ENCODE results near the gene ZNF385C. TPM values are rescaled to one million over a fixed set of nuclear protein-coding genes. Genes with fewer than 3 reads are reported as not detected.
"Not testable (repeated sequence)": the region's sequence is repeated elsewhere in the genome, so short reads cannot be mapped to it uniquely, and the experiment has no call there.

Gene ZNF385C
- total and polyA plus RNA-seq, 2 donors = 0.65 to 1.2 TPM

DNA sequence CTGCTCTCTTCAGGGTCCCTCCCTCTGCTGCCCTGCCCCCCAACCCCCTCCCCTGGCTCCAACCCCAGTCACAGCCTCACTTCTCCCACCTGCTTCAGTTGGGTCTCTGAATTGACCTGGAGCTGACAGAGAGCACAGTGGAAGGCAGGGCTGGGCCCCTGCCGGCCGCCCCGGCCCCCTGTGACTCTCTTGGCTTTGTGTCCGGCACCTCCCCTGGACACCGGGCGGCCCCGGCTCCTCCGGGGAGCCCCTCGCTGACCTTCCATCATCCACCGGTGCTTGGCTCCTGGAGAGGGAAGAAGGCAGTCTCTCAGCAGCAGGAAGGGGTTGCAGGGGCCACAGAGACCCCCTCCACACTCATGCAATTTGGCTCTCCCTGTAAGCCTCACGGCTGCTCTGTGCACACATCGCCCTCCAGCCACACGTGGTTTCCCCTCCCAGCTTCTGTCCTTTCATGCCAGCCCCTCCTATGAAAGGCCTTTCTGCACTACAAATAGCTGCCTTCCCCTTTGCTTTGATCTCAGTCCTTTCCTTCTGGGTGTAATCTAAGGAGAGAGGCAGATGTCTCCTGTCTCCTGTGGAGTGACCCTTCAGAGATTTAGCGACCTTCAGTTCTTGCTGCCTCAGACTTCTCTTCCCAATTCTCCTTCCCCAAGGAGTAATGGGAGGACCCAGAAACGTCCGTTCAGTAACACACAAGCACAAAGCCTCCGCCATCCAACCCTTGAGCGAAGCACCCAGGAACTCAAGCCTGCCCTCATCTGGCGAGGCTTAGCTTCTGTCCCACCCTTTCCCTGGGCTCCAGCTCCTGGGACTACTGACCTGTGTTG is 70.1 kb downstream of the ZNF385C start:
- DNase-seq (ENCODE audit: extremely low spot score) = no peak
- no peak overlapping the region for H3K27ac ChIP-seq (ENCODE audit: low read depth)
- 47% methylated on average over 19 of the region's 19 CpGs for whole genome bisulfite sequencing
- no peaks in the 10 kb centered on the region for H3K4me1 ChIP-seq (ENCODE audit: insufficient read depth)
- no peaks in the 10 kb centered on the region for H3K36me3 ChIP-seq (ENCODE audit: insufficient read depth)
- no peak overlapping the region for H3K4me3 ChIP-seq (ENCODE audit: low read depth, low read length)

DNA sequence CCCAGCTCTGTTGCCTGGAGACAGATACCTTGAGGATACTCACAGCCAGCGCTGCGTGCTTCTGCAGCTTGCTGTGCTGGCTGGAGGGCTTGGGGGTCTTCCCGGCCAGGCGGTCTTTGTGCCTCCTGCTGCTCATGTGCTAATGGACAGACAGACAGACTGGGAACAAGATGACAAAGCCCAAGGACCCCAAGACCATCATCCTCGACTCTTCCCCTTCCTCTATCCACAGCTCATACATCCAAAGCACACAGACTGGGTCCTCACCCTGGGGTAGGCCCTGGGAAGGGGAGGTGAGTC is 70.7 kb downstream of the ZNF385C start:
- Histone ChIP-seq H3K36me3 (ENCODE audit: insufficient read depth) (peaks cover 1% of the 10 kb centered on the region), H3K4me1 (ENCODE audit: insufficient read depth) (no peaks in the 10 kb centered on the region), H3K4me3 (ENCODE audit: low read depth, low read length) (no peak overlapping the region), H3K27ac (ENCODE audit: low read depth) (no peak overlapping the region)
- 41% methylated on average over 5 of the region's 5 CpGs for WGBS
- DNase-seq (ENCODE audit: extremely low spot score) = no peak

DNA sequence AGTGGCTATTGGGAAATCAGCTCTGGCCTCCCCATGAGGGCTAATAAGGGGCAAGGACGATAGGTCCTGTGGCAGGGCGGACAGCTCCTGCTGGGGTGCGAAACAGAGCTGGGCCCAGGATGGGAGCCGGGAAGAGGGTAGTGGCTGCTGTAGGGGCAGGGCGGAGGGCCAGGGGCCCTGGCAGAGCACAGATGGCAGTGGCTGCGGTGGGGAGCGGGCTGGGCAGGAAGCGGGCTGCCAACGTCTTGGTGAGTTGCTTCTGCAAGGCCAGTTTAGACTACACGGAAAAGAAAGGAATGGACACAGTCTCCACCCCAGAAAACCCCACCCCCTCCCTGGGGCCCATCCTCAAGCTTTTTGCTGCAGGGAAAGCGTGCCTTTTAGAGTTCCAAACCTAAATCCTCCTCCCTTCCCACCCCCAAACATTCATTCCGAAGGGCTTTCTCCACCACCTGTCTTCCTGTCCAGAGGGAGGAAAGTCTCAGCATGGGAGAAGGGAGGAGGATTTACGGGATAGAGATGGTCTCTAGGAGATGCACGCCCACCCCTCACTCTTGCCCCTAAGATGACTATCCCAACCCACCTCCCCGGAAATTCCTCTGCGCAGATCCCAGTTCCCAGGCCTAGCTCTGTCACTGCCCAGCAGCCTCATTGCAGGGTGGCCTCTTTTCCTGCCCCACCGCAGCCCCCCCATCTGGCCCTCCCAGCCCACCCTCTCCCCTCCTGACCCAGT is 71.2 kb downstream of the ZNF385C start:
- no peak for DNase-seq (ENCODE audit: extremely low spot score)
- Histone ChIP-seq H3K27ac (ENCODE audit: low read depth) (no peak overlapping the region), H3K4me1 (ENCODE audit: insufficient read depth) (no peaks in the 10 kb centered on the region), H3K4me3 (ENCODE audit: low read depth, low read length) (no peak overlapping the region), H3K36me3 (ENCODE audit: insufficient read depth) (peaks cover 3% of the 10 kb centered on the region)
- WGBS = 27% methylated on average over 17 of the region's 17 CpGs

DNA sequence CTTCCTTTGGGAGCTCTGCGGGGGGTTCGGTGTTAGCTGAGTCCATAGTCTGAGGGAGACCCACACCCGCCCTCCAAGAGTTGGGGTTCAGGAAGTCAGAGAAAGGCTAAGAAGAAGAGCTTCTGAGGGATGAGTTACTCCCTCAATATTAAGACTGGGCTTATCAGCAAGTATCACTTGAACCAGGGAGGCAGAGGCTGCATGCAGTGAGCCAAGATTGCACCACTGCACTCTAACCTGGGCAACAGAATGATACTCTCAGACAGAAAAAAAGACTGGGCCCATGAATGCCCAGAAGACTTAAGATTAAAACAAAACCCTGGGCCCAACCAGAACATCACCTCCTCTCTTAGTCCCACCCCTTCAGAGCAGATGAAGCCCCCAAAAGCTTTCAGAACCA is 72.3 kb downstream of the ZNF385C start:
- Histone ChIP-seq H3K4me3 (ENCODE audit: low read depth, low read length) (no peak overlapping the region), H3K4me1 (ENCODE audit: insufficient read depth) (no peaks in the 10 kb centered on the region), H3K27ac (ENCODE audit: low read depth) (no peak overlapping the region), H3K36me3 (ENCODE audit: insufficient read depth) (peaks cover 3% of the 10 kb centered on the region)
- DNase-seq (ENCODE audit: extremely low spot score) = no peak
- 97% methylated on average over 3 of the region's 3 CpGs for WGBS

DNA sequence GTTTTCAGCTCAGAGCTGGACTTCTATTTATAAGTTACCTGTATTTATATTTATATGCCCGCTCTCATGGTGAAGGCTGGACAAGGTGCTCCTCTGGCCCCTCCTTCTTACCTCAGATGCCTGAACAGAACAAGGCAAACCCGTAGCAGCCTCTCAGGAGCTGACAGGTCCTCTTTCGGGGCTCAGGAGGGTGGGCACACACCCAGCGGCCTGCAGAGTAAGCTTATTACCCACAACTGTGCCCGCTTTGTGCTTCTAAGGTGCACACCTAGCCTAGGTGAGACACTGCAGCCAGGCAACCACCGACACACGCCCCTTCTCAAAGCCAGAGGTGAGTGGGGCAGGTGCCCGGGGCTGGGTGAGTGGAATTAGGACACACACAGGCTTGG is 73.1 kb downstream of the ZNF385C start:
- Histone ChIP-seq H3K27ac (ENCODE audit: low read depth) (no peak overlapping the region), H3K36me3 (ENCODE audit: insufficient read depth) (peaks cover 3% of the 10 kb centered on the region), H3K4me1 (ENCODE audit: insufficient read depth) (no peaks in the 10 kb centered on the region), H3K4me3 (ENCODE audit: low read depth, low read length) (no peak overlapping the region)
- WGBS = 64% methylated on average over 8 of the region's 8 CpGs
- DNase-seq (ENCODE audit: extremely low spot score) = no peak

DNA sequence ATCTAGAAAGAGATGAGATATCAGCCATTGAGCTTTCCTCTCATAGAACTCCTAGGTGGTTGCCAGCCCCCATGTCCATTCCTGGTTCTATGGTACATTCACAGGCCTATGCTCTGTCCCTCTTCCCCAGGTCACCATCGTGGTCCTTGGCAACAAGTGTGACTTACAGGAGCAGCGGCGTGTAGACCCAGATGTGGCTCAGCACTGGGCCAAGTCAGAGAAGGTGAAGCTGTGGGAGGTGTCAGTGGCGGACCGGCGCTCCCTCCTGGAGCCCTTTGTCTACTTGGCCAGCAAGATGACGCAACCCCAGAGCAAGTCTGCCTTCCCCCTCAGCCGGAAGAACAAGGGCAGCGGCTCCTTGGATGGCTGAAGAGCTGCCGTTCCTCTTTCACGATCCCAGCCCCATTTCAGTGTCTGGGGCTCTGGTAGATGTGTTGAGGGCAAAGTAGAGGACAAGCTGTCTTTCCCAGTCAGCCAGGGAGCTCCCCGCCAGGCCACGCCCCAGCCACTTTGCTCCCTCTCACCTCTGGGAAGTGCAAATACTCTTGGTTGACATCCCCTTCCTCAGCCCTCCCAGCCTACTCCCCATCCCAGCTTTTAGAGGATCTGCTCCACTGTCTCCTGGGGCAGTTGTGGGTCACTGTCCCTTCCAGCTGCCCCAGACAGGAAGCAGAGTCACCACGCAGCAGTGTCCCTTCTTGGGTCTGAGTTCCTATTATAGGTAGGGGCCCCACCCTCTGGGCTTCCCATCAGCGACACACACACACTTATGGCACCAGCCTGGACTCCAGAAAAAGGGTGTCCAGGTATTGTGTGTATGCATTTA is 74.5 kb downstream of the ZNF385C start:
- H3K4me1 ChIP-seq (ENCODE audit: insufficient read depth) = no peaks in the 10 kb centered on the region
- 80% methylated on average over 15 of the region's 15 CpGs for WGBS
- H3K27ac ChIP-seq (ENCODE audit: low read depth) = no peak overlapping the region
- H3K4me3 ChIP-seq (ENCODE audit: low read depth, low read length) = no peak overlapping the region
- peaks cover 3% of the 10 kb centered on the region for H3K36me3 ChIP-seq (ENCODE audit: insufficient read depth)
- no peak for DNase-seq (ENCODE audit: extremely low spot score)

DNA sequence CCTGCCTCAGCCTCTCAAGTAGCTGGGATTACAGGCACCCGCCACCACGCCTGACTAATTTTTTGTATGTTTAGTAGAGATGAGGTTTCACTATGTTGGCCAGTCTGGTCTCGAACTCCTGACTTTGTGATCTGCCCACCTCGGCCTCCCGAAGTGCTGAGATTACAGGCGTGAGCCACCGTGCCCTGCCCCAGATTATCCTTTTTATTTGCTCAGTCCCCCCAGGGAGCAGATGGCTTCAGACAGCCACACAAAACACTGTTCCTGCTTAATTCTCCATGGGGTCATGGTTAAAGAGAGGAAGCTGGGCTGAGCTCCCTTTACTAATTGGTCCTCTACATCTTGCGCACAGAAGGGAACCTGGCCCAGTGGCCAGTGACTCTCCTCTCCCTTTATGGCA is 77.4 kb downstream of the ZNF385C start:
- DNase-seq (ENCODE audit: extremely low spot score); H3K36me3 ChIP-seq (ENCODE audit: insufficient read depth); H3K4me1 ChIP-seq (ENCODE audit: insufficient read depth); H3K27ac ChIP-seq (ENCODE audit: low read depth); H3K4me3 ChIP-seq (ENCODE audit: low read depth, low read length): not testable (repeated sequence)
- 74% methylated on average over 8 of the region's 8 CpGs for WGBS

DNA sequence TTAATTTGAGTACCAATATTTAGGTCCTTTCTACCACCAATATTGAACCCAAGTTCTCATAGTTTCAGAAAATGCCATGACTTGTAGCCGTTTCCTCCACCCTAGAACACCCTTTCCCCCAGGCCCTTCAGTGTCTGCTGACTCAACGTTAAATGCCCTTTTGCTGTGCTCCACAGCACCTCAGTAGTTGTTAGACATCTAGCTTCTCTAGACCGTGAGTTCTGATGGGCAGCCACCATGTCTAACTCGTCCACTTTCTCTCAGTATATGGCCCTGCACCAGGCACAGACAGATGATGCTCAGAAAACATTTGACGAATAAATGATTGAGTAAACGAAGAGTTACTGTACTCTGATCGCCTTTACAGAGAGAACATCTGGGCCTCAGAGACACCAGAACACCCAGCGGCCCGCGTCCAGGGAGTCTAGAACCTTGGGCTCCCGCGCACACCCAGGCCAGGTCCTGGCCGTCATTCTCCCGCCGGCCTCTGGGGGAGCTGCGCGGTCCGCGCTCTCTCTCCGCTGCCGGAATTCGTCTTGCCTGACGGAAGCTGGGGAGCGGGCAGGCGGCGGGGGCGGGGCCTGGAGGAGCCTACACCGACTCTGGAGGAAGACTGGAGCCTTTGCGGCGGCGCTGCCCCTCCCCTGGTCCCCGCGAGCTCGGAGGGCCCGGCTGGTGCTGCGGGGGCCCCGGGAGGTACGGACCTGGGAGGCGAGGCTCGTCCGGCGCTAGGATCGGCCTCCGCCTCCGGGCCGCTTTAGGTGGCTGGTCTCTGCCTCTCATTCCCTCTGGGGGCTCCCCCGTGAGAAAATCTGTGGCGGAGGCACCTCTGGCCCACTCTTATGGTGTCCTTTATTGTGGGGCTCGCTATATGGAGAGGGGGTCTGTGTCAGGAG is 78.5 kb downstream of the ZNF385C start, which contains the start of gene NKIRAS2:
Gene NKIRAS2, plus strand, starts transcription at position 582 of the 896 bp plus-strand sequence. CDS start 1,488 bp downstream, outside the sequence.
- WGBS = 6% methylated on average over 49 of the region's 49 CpGs
- H3K36me3 ChIP-seq (ENCODE audit: insufficient read depth) = peaks cover 3% of the 10 kb centered on the region
- H3K4me3 ChIP-seq (ENCODE audit: low read depth, low read length) = peak within 1 kb of the TSS; percentile 96
- peak within 1 kb of the TSS; percentile 82 for H3K27ac ChIP-seq (ENCODE audit: low read depth)
- H3K4me1 ChIP-seq (ENCODE audit: insufficient read depth) = no peaks in the 10 kb centered on the region
- peak; percentile 54 for DNase-seq (ENCODE audit: extremely low spot score)

DNA sequence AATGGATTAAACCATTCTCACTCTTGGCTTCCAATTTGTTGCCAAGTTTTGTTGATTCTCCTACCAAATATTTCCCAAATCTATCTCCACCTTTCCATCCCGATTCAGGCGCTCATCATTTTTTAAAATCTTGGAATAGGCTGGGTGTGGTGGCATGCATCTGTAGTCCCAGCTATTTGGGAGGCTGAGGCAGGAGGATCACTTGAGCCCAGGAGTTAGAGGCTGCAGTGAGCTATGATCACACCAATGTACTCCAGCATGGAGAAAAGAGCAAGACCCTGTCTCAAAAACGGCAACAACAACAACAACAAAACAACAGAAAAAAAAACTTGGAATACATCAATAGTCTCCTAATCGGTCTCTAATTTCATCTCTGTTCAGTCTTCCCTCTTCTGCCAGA is 79.3 kb downstream of the ZNF385C start:
- no peaks in the 10 kb centered on the region for H3K4me1 ChIP-seq (ENCODE audit: insufficient read depth)
- H3K4me3 ChIP-seq (ENCODE audit: low read depth, low read length) = no peak overlapping the region
- H3K36me3 ChIP-seq (ENCODE audit: insufficient read depth) = peaks cover 3% of the 10 kb centered on the region
- DNase-seq (ENCODE audit: extremely low spot score) = no peak
- 93% methylated on average over 4 of the region's 4 CpGs for WGBS
- H3K27ac ChIP-seq (ENCODE audit: low read depth) = no peak overlapping the region

DNA sequence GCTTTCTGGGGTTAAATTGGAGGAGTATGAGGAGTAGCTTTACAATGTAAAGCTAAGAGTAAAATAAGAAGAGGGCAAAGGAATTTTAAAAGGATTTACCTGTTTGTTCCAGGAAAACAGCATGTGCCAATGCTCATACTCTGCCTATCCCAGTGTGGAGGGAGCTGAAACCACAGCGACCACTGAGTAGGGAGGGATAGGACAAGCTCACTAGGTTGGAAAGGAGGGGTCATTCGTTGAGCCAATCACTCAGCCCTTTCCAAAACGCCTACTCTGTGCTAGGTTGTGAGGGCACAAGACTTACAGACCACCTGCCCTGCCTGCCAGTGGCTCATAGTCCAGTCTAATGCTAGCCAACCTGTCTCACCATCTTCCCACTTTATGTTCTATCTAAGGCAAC is 79.9 kb downstream of the ZNF385C start:
- Histone ChIP-seq H3K36me3 (ENCODE audit: insufficient read depth) (peaks cover 3% of the 10 kb centered on the region), H3K4me1 (ENCODE audit: insufficient read depth) (no peaks in the 10 kb centered on the region), H3K27ac (ENCODE audit: low read depth) (no peak overlapping the region), H3K4me3 (ENCODE audit: low read depth, low read length) (peak overlapping the region; percentile 87)
- 21% methylated on average over 3 of the region's 3 CpGs for WGBS
- no peak for DNase-seq (ENCODE audit: extremely low spot score)

DNA sequence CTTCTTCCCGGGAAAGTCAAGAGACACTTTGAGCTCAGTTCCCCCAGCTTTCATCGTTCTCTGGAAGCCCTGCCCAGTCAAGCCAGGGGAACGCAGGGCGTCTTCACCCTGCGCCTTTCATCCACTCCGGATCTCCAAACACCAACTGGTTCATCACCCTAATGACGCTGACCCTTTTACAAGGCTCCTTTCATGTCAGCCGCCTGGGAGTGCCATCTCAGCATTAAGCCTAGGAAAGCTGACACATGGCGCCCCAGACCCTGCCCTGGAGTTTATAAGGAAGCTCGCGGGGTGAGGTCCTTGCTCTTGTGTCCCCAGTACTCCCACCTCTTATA is 80.4 kb downstream of the ZNF385C start:
- 2% methylated on average over 11 of the region's 11 CpGs for WGBS
- no peak for DNase-seq (ENCODE audit: extremely low spot score)
- Histone ChIP-seq H3K4me1 (ENCODE audit: insufficient read depth) (no peaks in the 10 kb centered on the region), H3K36me3 (ENCODE audit: insufficient read depth) (peaks cover 3% of the 10 kb centered on the region), H3K4me3 (ENCODE audit: low read depth, low read length) (peak overlapping the region; percentile 87), H3K27ac (ENCODE audit: low read depth) (peak overlapping the region; percentile 88)

DNA sequence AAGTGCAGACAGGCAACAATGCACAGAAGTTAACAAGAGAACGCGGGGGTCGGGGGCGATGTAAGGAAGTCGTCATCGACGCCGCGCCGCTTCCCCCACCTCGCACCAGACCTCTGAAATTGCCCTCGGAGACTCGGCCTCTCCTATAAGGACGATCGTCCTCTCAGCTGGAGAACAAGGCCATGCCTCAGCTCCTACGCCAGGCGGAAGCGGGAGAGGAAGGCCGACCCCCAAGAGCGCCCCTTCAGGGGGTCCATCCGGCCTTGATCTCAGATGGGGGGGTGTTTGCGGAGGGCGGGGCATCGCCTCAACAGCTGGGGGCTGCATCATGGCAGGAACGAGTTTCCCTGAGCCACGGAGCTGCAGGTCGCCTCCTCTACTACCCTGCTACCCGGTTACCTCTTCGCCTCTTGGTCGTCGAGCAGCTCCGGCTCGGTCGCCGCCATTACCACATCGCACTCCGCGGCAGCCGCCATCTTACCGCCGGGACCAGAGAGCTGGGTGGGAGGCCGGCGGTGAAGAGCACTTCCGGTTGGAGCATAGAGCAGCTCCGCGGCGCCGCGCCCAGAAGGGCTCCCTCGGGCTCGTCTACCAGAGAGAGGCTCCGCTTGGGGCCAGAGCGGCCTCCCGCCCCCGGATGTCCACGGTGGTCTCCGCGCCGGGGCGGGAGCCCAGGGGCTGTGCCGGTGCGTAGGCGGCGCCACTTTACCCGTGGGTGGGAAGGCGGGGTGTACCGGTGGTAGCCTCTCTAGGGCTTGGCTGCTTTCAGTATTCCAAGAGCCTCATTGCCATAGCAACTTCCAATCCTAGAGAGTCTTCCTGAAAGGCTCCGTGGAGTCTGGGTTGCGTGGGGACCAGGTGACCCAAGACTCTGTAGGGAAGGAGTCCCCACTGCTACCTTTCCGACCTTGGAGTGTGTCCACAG is 81.1 kb downstream of the ZNF385C start, which contains the start of gene DNAJC7:
Gene DNAJC7, minus strand, starts transcription at position 499 of the 925 bp plus-strand sequence. Its CDS starts 23 bp downstream, at position 476.
- Histone ChIP-seq H3K4me1 (ENCODE audit: insufficient read depth) (no peaks in the 10 kb centered on the region), H3K36me3 (ENCODE audit: insufficient read depth) (no peaks in the 10 kb centered on the region)

More for the DNA sequence above, 81.1 kb downstream of the ZNF385C start, which contains the start of gene DNAJC7:
- Histone ChIP-seq H3K4me3 (ENCODE audit: low read depth, low read length) (peak within 1 kb of the TSS; percentile 87), H3K27ac (ENCODE audit: low read depth) (peak within 1 kb of the TSS; percentile 88)
- peak; percentile 72 for DNase-seq (ENCODE audit: extremely low spot score)
- WGBS = under 1% methylated on average over 70 of the region's 70 CpGs

Data from urinary bladder (tissue), 4 donors.